ENCODE measurements around the gene LFNG.

GRCh38 chr7:2558629-2559282 is 39.2 kb downstream of the LFNG start, which contains the start of gene IQCE:
- TF ChIP-seq, protein P1, sequence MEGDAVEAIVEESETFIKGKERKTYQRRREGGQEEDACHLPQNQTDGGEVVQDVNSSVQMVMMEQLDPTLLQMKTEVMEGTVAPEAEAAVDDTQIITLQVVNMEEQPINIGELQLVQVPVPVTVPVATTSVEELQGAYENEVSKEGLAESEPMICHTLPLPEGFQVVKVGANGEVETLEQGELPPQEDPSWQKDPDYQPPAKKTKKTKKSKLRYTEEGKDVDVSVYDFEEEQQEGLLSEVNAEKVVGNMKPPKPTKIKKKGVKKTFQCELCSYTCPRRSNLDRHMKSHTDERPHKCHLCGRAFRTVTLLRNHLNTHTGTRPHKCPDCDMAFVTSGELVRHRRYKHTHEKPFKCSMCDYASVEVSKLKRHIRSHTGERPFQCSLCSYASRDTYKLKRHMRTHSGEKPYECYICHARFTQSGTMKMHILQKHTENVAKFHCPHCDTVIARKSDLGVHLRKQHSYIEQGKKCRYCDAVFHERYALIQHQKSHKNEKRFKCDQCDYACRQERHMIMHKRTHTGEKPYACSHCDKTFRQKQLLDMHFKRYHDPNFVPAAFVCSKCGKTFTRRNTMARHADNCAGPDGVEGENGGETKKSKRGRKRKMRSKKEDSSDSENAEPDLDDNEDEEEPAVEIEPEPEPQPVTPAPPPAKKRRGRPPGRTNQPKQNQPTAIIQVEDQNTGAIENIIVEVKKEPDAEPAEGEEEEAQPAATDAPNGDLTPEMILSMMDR (IDR thresholded peaks at IDR 0.05 in 8 of 11, conservative IDR thresholded peaks at IDR 0.05 in 3 of 11): no peak
- no peak for TF ChIP-seq POLR2A (IDR thresholded peaks at IDR 0.05)

Data from spleen (tissue), 7 donors.